SU-DHL-6 (cell line): ENCODE data around the gene MYBPC3.

Experiments used
- H2AFZ ChIP-seq: fragments of 200-600 bp; sonication (generic); 2 replicates; pipeline ENCODE4 v1.6.1; 2014; ENCODE audit warnings: low read depth, mild to moderate bottlenecking, moderate library complexity, mixed read lengths, antibody characterized with exemption, low read length; ENCODE audit not compliant: severe bottlenecking
- H3F3A ChIP-seq: fragments of 200-600 bp; shearing (Covaris generic); 2 replicates; pipeline ENCODE4 v1.6.0; 2016; ENCODE audit warnings: antibody characterized with exemption, mild to moderate bottlenecking; ENCODE audit not compliant: insufficient read depth
- H3K27ac ChIP-seq: fragments of 200-600 bp; sonication (generic); 2 replicates; pipeline ENCODE4 v1.5.1; 2016; ENCODE audit warnings: low read depth, mild to moderate bottlenecking, low read length, moderate library complexity, mixed read lengths
- H3K27me3 ChIP-seq: fragments of 200-600 bp; sonication (generic), shearing (Covaris generic); 2 replicates; pipeline ENCODE4 v1.6.0; 2014; ENCODE audit warnings: mild to moderate bottlenecking, low read length
- H3K36me3 ChIP-seq: fragments of 200-600 bp; sonication (generic); 2 replicates; pipeline ENCODE4 v1.6.1; 2014; ENCODE audit warnings: mild to moderate bottlenecking, low read length, mixed read lengths
- H3K4me2 ChIP-seq: fragments of 300-600, 200-600 bp; shearing (Covaris generic), sonication (generic); 2 replicates; pipeline ENCODE4 v1.6.0; 2014; ENCODE audit warnings: low read length, low read depth, mild to moderate bottlenecking; ENCODE audit not compliant: poor library complexity, severe bottlenecking
- H3K4me3 ChIP-seq: fragments of 200-600 bp; sonication (generic); 2 replicates; pipeline ENCODE4 v1.5.1; 2014; ENCODE audit warnings: antibody characterized with exemption, low read length, mild to moderate bottlenecking, mixed read lengths; ENCODE audit not compliant: insufficient read depth, poor library complexity, severe bottlenecking
- H3K79me2 ChIP-seq: fragments of 200-600 bp; sonication (generic); 2 replicates; pipeline ENCODE4 v1.6.1; 2014; ENCODE audit warnings: mild to moderate bottlenecking, low read length, moderate library complexity; ENCODE audit not compliant: insufficient read depth
- H3K9ac ChIP-seq: fragments of 200-600 bp; sonication (generic); 2 replicates; pipeline ENCODE4 v1.7.0; 2014; ENCODE audit warnings: mild to moderate bottlenecking, low read length
- H3K9me2 ChIP-seq: fragments of 200-600 bp; sonication (generic); replicated peaks from 2 replicates; pipeline ENCODE4 v1.6.1; 2014; ENCODE audit warnings: low read length; ENCODE audit not compliant: insufficient read depth
- H3K9me3 ChIP-seq: fragments of 200-600 bp; sonication (generic); 2 replicates; pipeline ENCODE4 v1.6.1; 2014; ENCODE audit warnings: low read length, mixed read lengths; ENCODE audit not compliant: insufficient read depth
- H4K20me1 ChIP-seq: fragments of 200-600 bp; sonication (generic); 2 replicates; pipeline ENCODE4 v1.6.1; 2014; ENCODE audit warnings: low read depth, mild to moderate bottlenecking, antibody characterized with exemption, low read length, moderate library complexity, mixed read lengths
- EZH2phosphoT487 ChIP-seq: fragments of 200-600 bp; sonication (generic), shearing (Covaris generic); conservative IDR thresholded peaks from 2 replicates; pipeline ENCODE4 v1.6.1; 2018; ENCODE audit warnings: mild to moderate bottlenecking, antibody characterized with exemption, low read length, moderate library complexity, mixed read lengths
- TF ChIP-seq, protein P1 (sequence below): fragments of 200-600 bp; sonication (generic); IDR thresholded peaks from one replicate; pipeline ENCODE4 v1.5.1; 2017; ENCODE audit warnings: antibody characterized with exemption, mild to moderate bottlenecking, low read length, moderate library complexity; ENCODE audit not compliant: insufficient read depth, poor library complexity, severe bottlenecking

The MYBPC3 gene

DNA sequence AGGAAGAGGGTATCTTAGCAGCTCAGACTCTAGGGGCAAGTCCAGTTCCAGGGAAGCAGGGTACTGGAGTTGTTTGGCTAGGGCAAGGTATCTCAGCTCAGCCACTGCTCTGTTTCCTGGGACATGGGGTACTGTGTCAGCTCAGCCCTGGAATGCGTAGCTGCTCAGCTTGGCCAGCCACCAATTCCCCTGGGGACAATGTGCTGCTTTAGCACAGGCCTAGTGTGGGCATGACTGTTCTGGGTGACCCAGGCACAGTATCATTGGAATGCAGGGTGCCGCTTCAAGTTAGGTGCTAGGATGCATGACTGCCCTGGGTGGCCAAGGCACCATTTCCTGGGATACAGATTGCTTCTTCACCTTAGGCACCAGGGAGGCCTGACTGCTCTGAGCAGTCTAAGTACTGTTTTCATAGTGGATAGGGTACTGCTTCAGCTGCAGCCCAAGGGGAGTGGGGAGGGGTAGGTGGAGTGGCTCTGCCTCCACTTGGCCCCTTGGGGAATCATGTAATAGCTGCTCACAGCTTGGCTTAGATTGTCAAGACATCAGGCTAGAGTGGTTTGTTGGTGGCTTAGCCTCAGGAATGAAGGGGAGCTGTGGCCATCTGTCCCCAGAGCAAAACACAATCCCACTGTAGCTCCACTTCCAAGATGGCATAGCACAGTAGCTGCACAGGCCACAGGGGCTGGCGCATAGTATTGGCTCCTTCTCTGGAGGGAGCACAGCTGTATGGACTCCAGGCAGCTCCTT, 46.6 kb downstream of the MYBPC3 start:
- H3K9me3 ChIP-seq, result no peaks in the 10 kb centered on the region
- H3K27me3 ChIP-seq, result no peaks in the 10 kb centered on the region
- H4K20me1 ChIP-seq, result no peaks in the 10 kb centered on the region
- no peak overlapping the region for H3K4me2 ChIP-seq
- H3F3A ChIP-seq, result no peaks in the 10 kb centered on the region
- H3K79me2 ChIP-seq, result no peaks in the 10 kb centered on the region
- peaks cover 23% of the 10 kb centered on the region; the same call in 1 of the 2 replicates for H3K36me3 ChIP-seq
- H3K9ac ChIP-seq, result no peak overlapping the region
- no peaks in the 10 kb centered on the region for H3K9me2 ChIP-seq
- no peak overlapping the region for H3K4me3 ChIP-seq
- H3K27ac ChIP-seq, result no peak overlapping the region
- H2AFZ ChIP-seq, result no peak overlapping the region
- TF ChIP-seq EZH2phosphoT487, result no peak
- TF ChIP-seq, protein P1, sequence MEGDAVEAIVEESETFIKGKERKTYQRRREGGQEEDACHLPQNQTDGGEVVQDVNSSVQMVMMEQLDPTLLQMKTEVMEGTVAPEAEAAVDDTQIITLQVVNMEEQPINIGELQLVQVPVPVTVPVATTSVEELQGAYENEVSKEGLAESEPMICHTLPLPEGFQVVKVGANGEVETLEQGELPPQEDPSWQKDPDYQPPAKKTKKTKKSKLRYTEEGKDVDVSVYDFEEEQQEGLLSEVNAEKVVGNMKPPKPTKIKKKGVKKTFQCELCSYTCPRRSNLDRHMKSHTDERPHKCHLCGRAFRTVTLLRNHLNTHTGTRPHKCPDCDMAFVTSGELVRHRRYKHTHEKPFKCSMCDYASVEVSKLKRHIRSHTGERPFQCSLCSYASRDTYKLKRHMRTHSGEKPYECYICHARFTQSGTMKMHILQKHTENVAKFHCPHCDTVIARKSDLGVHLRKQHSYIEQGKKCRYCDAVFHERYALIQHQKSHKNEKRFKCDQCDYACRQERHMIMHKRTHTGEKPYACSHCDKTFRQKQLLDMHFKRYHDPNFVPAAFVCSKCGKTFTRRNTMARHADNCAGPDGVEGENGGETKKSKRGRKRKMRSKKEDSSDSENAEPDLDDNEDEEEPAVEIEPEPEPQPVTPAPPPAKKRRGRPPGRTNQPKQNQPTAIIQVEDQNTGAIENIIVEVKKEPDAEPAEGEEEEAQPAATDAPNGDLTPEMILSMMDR, result no peak

DNA sequence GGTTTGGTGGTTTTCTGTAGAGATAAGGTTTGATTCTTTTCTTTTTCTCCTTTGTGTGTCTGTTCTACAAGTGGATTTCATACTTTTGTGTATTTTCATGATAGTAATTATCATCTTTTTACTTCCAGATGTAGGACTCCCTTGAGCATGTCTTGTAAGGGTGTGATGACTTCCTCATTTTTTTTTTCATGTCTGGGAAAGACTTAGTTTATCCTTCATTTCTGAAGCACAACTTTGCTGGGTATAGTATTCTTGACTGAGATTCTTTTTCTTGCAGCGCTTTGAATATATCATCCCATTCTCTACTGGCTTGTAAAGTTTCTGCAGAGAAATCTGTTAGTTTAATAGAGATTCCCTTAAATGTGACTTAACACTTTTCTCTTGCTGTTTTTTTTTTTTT, 49.6 kb downstream of the MYBPC3 start:
- H3F3A ChIP-seq, result no peaks in the 10 kb centered on the region
- no peaks in the 10 kb centered on the region for H3K9me2 ChIP-seq
- no peak overlapping the region for H3K4me3 ChIP-seq
- no peak for TF ChIP-seq EZH2phosphoT487
- TF ChIP-seq, protein P1, result no peak
- H2AFZ ChIP-seq, result no peak overlapping the region
- no peak overlapping the region for H3K4me2 ChIP-seq
- no peaks in the 10 kb centered on the region for H3K79me2 ChIP-seq
- peaks cover 26% of the 10 kb centered on the region; the same call in 1 of the 2 replicates for H3K36me3 ChIP-seq
- H3K9me3 ChIP-seq, result no peaks in the 10 kb centered on the region
- H4K20me1 ChIP-seq, result no peaks in the 10 kb centered on the region
- H3K27ac ChIP-seq, result no peak overlapping the region
- H3K27me3 ChIP-seq, result no peaks in the 10 kb centered on the region
- no peak overlapping the region for H3K9ac ChIP-seq

DNA sequence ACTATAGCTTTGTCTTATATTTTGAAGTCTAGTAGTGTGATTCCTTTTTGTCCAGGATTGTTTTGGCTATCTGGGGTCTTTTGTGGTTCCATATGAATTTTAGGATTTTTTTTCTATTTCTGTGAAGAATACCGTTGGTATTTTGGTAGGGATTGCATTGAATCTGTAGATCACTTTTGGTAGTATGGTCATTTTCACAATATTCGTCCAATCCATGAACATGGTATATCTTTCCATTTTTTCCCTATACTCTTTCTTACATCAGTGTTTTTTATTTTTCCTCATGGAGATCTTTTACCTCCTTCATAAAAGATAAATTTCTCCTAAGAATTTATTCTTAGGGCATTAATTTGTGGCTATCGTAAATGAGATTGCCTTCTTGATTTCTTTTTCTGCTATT, 53.4 kb downstream of the MYBPC3 start:
- H3K4me2 ChIP-seq, result no peak overlapping the region
- no peak overlapping the region for H3K4me3 ChIP-seq
- no peaks in the 10 kb centered on the region for H3K79me2 ChIP-seq
- peaks cover 3% of the 10 kb centered on the region; the same call in 1 of the 2 replicates for H3F3A ChIP-seq
- no peaks in the 10 kb centered on the region for H3K27me3 ChIP-seq
- H3K9me2 ChIP-seq, result no peaks in the 10 kb centered on the region
- no peak overlapping the region for H2AFZ ChIP-seq
- no peaks in the 10 kb centered on the region for H4K20me1 ChIP-seq
- no peak overlapping the region for H3K27ac ChIP-seq
- peaks cover 31% of the 10 kb centered on the region; the same call in 1 of the 2 replicates for H3K36me3 ChIP-seq
- no peak overlapping the region for H3K9ac ChIP-seq
- no peaks in the 10 kb centered on the region for H3K9me3 ChIP-seq
- TF ChIP-seq, protein P1, result no peak
- no peak for TF ChIP-seq EZH2phosphoT487
